ENCODE measurements around the gene STIM1.

DNA sequence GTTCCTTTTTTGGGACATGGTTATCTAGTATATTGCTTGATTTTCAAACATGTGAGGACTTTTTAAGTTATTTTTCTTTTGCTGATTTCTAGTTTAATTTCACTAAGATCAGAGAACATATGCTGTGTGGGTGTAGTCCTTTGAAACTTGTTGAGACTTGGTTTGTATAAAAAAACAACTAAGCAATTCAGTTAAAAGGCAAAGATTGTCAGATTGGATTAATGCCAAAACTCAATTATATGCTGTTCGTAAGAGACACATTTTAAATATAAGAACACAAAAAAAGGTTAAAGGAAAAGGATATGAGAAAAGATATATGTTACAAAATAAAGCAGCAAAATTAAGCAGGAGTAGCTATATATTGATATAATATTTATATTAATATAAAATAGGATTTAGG is 221.3 kb downstream of the STIM1 start:
- TF ChIP-seq, protein P1, sequence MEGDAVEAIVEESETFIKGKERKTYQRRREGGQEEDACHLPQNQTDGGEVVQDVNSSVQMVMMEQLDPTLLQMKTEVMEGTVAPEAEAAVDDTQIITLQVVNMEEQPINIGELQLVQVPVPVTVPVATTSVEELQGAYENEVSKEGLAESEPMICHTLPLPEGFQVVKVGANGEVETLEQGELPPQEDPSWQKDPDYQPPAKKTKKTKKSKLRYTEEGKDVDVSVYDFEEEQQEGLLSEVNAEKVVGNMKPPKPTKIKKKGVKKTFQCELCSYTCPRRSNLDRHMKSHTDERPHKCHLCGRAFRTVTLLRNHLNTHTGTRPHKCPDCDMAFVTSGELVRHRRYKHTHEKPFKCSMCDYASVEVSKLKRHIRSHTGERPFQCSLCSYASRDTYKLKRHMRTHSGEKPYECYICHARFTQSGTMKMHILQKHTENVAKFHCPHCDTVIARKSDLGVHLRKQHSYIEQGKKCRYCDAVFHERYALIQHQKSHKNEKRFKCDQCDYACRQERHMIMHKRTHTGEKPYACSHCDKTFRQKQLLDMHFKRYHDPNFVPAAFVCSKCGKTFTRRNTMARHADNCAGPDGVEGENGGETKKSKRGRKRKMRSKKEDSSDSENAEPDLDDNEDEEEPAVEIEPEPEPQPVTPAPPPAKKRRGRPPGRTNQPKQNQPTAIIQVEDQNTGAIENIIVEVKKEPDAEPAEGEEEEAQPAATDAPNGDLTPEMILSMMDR (IDR thresholded peaks at IDR 0.05; ENCODE audit: insufficient read depth, low read length, poor library complexity, severe bottlenecking) = no peak
- no peak for TF ChIP-seq EZH2phosphoT487 (conservative IDR thresholded peaks at IDR 0.05; ENCODE audit: low read length)

All from SU-DHL-6 (cell line).